Upper lobe of right lung (tissue), 1 donor: Measurements from ENCODE around the gene PPFIA2. TPM values are rescaled to one million over a fixed set of nuclear protein-coding genes. Genes with fewer than 3 reads are reported as not detected.

Experiments used
- ATAC-seq: fragments of 200-7000 bp; cut with Tn5 transposase; one replicate; pipeline ENCODE4 v1.9.1; 2020; ENCODE audit warnings: mild to moderate bottlenecking, moderate library complexity
- DNase-seq: peaks from one replicate; pipeline ENCODE4 v3.0.0-alpha.2; 2020
- H3K27ac ChIP-seq: fragments of 200-600 bp; one replicate; pipeline ENCODE4 v1.8.0; 2022
- H3K27me3 ChIP-seq: fragments of 200-600 bp; one replicate; pipeline ENCODE4 v1.8.0; 2022; ENCODE audit warnings: mild to moderate bottlenecking
- H3K36me3 ChIP-seq: fragments of 200-600 bp; one replicate; pipeline ENCODE4 v1.8.0; 2022
- H3K4me1 ChIP-seq: fragments of 200-600 bp; one replicate; pipeline ENCODE4 v1.8.0; 2022
- H3K4me3 ChIP-seq: fragments of 200-600 bp; one replicate; pipeline ENCODE4 v1.8.0; 2022; ENCODE audit warnings: mild to moderate bottlenecking
- H3K9me3 ChIP-seq: fragments of 200-600 bp; one replicate; pipeline ENCODE4 v1.8.0; 2022
- intact Hi-C: fragments of 100-400 bp; cut with DNase I; formaldehyde crosslinking; loops from one replicate; pipeline ENCODE4 v1.11.0; 2022
- total RNA-seq: library from RNA; stranded (reverse); fragmentation: NEBNext Ultra II Directional; extraction: Animal tissue kit (Norgen Biotek cat#: 25700); gene quantifications from one replicate; pipeline ENCODE4 v1.2.1, GENCODE V29; 2021
- TF ChIP-seq, protein P1 (sequence below): fragments of 200-600 bp; IDR thresholded peaks from one replicate; pipeline ENCODE4 v1.8.0; 2022; ENCODE audit warnings: antibody characterized with exemption
- donor health status: DM: no; HTN: yes; CAD: no; lungs with severe emphysema.

Gene PPFIA2
- total RNA-seq, 1 donor from 2014 or later = 1.4 TPM

DNA sequence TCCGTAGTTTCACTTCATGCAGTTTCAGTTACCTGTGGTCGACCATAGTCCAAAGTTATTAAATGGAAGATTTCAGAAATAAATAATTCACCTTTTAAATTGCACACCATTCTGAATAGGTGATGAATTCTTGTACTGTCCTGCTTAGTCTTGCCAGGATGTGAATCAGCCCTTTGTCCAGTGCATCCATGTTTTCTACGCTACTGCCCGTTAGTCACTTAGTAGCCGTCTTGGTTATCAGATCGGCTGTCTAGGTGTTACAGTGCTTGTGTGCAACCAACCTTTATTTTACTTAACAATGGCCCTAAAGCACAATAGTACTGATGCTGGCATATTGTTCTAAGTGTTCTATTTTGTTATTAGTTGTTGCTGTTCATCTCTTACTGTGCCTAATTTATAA is 534.5 kb downstream of the PPFIA2 start:
- intact Hi-C loops = no loop called here
- TF ChIP-seq, protein P1, sequence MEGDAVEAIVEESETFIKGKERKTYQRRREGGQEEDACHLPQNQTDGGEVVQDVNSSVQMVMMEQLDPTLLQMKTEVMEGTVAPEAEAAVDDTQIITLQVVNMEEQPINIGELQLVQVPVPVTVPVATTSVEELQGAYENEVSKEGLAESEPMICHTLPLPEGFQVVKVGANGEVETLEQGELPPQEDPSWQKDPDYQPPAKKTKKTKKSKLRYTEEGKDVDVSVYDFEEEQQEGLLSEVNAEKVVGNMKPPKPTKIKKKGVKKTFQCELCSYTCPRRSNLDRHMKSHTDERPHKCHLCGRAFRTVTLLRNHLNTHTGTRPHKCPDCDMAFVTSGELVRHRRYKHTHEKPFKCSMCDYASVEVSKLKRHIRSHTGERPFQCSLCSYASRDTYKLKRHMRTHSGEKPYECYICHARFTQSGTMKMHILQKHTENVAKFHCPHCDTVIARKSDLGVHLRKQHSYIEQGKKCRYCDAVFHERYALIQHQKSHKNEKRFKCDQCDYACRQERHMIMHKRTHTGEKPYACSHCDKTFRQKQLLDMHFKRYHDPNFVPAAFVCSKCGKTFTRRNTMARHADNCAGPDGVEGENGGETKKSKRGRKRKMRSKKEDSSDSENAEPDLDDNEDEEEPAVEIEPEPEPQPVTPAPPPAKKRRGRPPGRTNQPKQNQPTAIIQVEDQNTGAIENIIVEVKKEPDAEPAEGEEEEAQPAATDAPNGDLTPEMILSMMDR = no peak
- ATAC-seq (no peak), DNase-seq (no peak)
- Histone ChIP-seq H3K9me3 (no peaks in the 10 kb centered on the region), H3K27me3 (no peaks in the 10 kb centered on the region), H3K27ac (no peak overlapping the region), H3K36me3 (no peaks in the 10 kb centered on the region), H3K4me3 (no peak overlapping the region), H3K4me1 (no peaks in the 10 kb centered on the region)

DNA sequence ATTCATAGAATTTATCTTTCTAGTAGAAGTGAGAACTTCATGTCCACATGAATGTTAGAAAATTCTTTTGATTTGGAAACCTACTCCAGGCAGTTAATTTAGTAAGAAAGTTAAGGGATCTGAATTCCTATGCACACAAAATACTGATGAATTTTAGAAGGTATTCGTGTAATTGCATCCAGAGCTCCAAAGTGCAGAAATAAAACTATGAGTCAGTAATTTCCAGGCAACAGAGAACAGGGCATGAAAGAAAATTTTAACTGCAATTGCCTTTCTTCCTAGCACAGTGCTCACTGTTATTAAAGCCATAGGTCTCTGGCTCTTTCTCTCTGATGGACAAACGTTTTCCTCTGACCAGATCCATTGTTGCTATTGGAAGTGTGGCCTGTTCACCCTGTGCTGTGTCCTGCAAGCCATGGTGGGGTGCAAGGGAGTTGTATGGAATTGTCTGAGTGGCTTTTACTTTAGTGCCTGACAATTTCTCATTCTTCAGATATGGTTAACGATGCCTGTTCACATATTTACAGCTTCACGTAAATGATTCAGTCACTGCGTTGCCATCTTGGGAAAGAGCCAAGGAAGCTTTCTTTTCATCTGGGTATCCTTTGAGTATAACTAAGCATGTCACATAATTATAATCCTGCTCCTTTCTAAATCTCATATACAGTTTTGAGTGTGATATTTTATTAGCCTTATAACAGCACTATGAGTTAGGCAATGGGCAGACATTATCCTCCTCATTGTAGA is 536.1 kb downstream of the PPFIA2 start:
- TF ChIP-seq, protein P1 = no peak
- ATAC-seq = no peak

DNA sequence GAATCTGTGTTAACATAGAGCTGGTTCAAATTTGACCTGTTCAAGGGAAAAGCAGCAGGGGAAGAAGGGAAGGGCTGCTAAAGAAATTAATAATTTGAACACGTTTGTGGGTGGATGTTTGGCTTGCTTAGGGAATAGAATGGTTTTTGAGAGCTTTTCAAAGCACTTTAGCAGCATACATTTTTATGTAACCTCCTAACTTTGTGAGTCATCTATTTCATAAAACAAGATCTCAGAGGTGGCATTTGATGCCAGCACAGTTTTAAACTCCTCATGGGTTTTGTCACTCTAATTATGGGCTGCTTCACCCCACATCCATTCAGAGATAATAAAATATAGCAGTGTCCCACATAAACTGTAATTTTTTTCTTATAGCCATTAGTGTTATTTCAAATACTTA is 537.5 kb downstream of the PPFIA2 start:
- no peaks in the 10 kb centered on the region for H3K9me3 ChIP-seq
- no peak overlapping the region for H3K27ac ChIP-seq
- no peak overlapping the region for H3K4me3 ChIP-seq
- no peaks in the 10 kb centered on the region for H3K36me3 ChIP-seq
- no peaks in the 10 kb centered on the region for H3K4me1 ChIP-seq
- H3K27me3 ChIP-seq = no peaks in the 10 kb centered on the region
- intact Hi-C loops = no loop called here
- ATAC-seq = no peak
- TF ChIP-seq, protein P1 = no peak
- no peak for DNase-seq

More for the DNA sequence above, 536.1 kb downstream of the PPFIA2 start:
- Histone ChIP-seq H3K4me3 (no peak overlapping the region), H3K36me3 (no peaks in the 10 kb centered on the region), H3K4me1 (no peaks in the 10 kb centered on the region), H3K9me3 (no peaks in the 10 kb centered on the region), H3K27ac (no peak overlapping the region), H3K27me3 (no peaks in the 10 kb centered on the region)
- intact Hi-C loops = no loop called here
- DNase-seq = no peak

DNA sequence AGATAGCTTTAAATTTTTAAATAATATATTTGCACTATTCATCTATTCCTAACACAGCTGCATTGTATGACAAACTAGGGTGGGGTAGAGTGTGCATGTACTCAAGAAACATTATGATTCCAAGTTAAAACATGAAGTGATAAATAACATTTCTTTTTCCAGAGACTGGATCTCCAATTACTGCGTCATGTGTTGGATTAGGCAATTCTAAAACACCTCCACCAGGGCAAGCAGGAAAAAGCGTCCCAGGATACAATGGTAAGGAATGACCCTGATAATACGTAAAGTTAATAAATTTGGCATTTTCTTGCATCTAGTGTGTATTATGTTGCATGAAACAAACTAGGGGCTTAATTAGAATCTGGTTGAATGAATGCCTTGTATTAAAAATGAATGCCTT is 542.4 kb downstream of the PPFIA2 start:
- H3K4me3 ChIP-seq = no peak overlapping the region
- intact Hi-C loops = no loop called here
- no peaks in the 10 kb centered on the region for H3K9me3 ChIP-seq
- TF ChIP-seq, protein P1 = no peak
- H3K36me3 ChIP-seq = no peaks in the 10 kb centered on the region
- DNase-seq = no peak
- no peaks in the 10 kb centered on the region for H3K4me1 ChIP-seq
- H3K27me3 ChIP-seq = no peaks in the 10 kb centered on the region
- H3K27ac ChIP-seq = no peak overlapping the region
- ATAC-seq = no peak

DNA sequence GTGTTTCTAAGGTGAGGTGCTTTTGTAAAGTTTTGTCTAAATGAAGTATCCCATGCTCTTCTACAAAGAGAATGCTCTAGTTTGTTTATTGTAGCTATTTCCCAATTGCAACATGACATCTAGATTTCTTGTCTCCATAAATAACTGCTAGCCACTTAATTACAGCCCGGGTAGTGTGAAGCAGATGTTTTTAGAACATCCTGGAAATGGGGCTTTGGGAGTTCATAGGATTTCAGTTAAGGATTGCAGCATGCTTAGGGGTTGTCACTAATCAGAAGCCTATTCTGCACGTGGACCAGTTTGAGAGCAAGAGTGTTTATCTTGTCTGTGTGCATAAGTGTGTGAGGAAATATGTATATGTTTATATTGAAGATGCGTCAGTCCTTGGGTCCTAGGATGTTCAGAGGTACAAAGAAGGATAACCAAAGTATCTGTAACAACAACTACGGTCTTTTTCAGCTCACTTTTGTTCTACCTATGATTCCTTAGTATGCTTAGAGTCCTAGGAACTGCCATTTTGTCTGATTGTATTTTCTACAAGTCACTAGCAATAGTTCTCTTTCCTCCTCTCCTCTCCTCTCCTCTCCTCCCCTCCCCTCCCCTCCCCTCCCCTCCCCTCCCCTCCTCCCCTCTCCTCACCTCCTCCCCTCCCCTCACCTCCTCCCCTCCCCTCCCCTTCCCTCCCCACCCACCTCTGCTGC is 546.0 kb downstream of the PPFIA2 start:
- ATAC-seq = no peak
- Histone ChIP-seq H3K4me1 (peaks cover 5% of the 10 kb centered on the region), H3K36me3 (no peaks in the 10 kb centered on the region), H3K9me3 (no peaks in the 10 kb centered on the region), H3K27me3 (no peaks in the 10 kb centered on the region), H3K27ac (no peak overlapping the region), H3K4me3 (no peak overlapping the region)
- TF ChIP-seq, protein P1 = no peak
- intact Hi-C loops = no loop called here
- DNase-seq = no peak
